K562 (cell line): ENCODE results near the gene MRPL52. TPM values are rescaled to one million over a fixed set of nuclear protein-coding genes. Genes with fewer than 3 reads are reported as not detected.

ENCODE experiments used
- ATF1 ChIP-seq, 2 experiments: fragments of 450-650 bp in 1 of 2; IDR thresholded peaks; 2 replicates each; pipeline ENCODE4 v1.6.1; 2016; ENCODE audit warnings: missing compliant biosample characterization in 1 of 2, missing genetic modification characterization in 1 of 2
- CBX8 ChIP-seq: fragments of 200-600 bp; sonication (generic); IDR thresholded peaks from 2 replicates; pipeline ENCODE4 v1.6.1; 2012; ENCODE audit warnings: borderline replicate concordance, mixed run types, low read depth, mild to moderate bottlenecking, moderate library complexity, mixed read lengths, low read length, control low read depth, inconsistent platforms; ENCODE audit not compliant: poor library complexity, severe bottlenecking; ENCODE audit errors: extremely low read depth
- HDAC1 ChIP-seq, 2 experiments: fragments of 450-650 bp; IDR thresholded peaks; 2 replicates each; pipeline ENCODE4 v1.6.1; 2016 to 2017; ENCODE audit warnings: inconsistent platforms in 1 of 2, mild to moderate bottlenecking in 1 of 2, moderate library complexity in 1 of 2
- KAT7 ChIP-seq: sonication (generic); formaldehyde crosslinking; IDR thresholded peaks from 2 replicates; pipeline ENCODE4 v1.8.0; 2022; ENCODE audit warnings: missing genetic modification reagents, mild to moderate bottlenecking, borderline replicate concordance
- LCOR ChIP-seq: sonication (generic); formaldehyde crosslinking; IDR thresholded peaks from 2 replicates; pipeline ENCODE4 v1.8.0; 2022; ENCODE audit warnings: mild to moderate bottlenecking, missing genetic modification reagents
- PHB2 ChIP-seq: fragments of 450-650 bp; IDR thresholded peaks from 2 replicates; pipeline ENCODE4 v1.6.1; 2017; ENCODE audit warnings: low read depth
- RBM22 ChIP-seq: fragments of 200-400 bp; formaldehyde crosslinking; IDR thresholded peaks from 2 replicates; pipeline ENCODE4 v1.6.1; 2018; ENCODE audit warnings: low read length, low read depth; ENCODE audit not compliant: poor library complexity, severe bottlenecking
- RBM39 ChIP-seq: fragments of 200-400 bp; formaldehyde crosslinking; optimal IDR thresholded peaks from 2 replicates; pipeline ENCODE3; 2018; ENCODE audit warnings: low read depth, low read length
- TEAD1 ChIP-seq, 2 experiments: fragments of 450-650 bp in 1 of 2; sonication (generic) in 1 of 2; formaldehyde crosslinking; IDR thresholded peaks; 2 replicates each; pipeline versions ENCODE4 v1.4.0 to v1.8.0; 2020 to 2022; ENCODE audit warnings: mild to moderate bottlenecking in 2 of 2, missing genetic modification reagents in 1 of 2
- ZNF184 ChIP-seq: sonication (generic); formaldehyde crosslinking; IDR thresholded peaks from 2 replicates; pipeline ENCODE4 v1.5.0; 2020; ENCODE audit warnings: missing genetic modification reagents
- ZNF253 ChIP-seq: fragments of 250-450 bp; sonication (Bioruptor Pico); conservative IDR thresholded peaks from 2 replicates; pipeline ENCODE4 v1.6.1; 2021; ENCODE audit warnings: mild to moderate bottlenecking
- polyA plus RNA-seq, 8 experiments: library from polyadenylated mRNA; depleted of rRNA in 4 of 8; stranded (reverse) in 5 of 8; unstranded in 3 of 8; fragments of >200 nt; fragmentation: Nextera tagmentation in 2 of 8; fragmentation: Illumina TruSeq in 1 of 8; extraction: Ambion mirVana in 2 of 8; extraction: Trizol in 1 of 8; gene quantifications; 2 replicates each; pipeline versions ENCODE4 v1.2.1 to v1.2.3, GENCODE V29; 2011 to 2014; ENCODE audit warnings: inconsistent platforms in 1 of 8, missing spikeins in 1 of 8
- total RNA-seq, 7 experiments: library from RNA; depleted of rRNA in 6 of 7; stranded (reverse); fragments of >200 nt in 6 of 7; fragmentation: Illumina TruSeq in 2 of 7; extraction: Trizol in 2 of 7; gene quantifications; 2 replicates each; pipeline versions ENCODE4 v1.2.1 to v1.2.3, GENCODE V29; 2011 to 2021; ENCODE audit warnings: low replicate concordance in 1 of 7
- TF ChIP-seq, protein P1 (sequence below), 2 experiments: fragments of 450-650 bp; formaldehyde crosslinking in 1 of 2; IDR thresholded peaks; 2 replicates each; pipeline versions ENCODE4 v1.4.0 to v1.6.1; 2014 to 2020; ENCODE audit warnings: mild to moderate bottlenecking in 2 of 2, borderline replicate concordance in 1 of 2, low read depth in 1 of 2
- TF ChIP-seq, protein P2 (sequence below): fragments of 250-450 bp; sonication (Bioruptor Pico); IDR thresholded peaks from 2 replicates; pipeline ENCODE4 v1.5.0; 2021; ENCODE audit warnings: mild to moderate bottlenecking, borderline replicate concordance
- TF ChIP-seq, protein P3 (sequence below): fragments of 250-450 bp; sonication (Bioruptor Pico); IDR thresholded peaks from 2 replicates; pipeline ENCODE4 v1.8.0; 2021; ENCODE audit warnings: borderline replicate concordance, mild to moderate bottlenecking, moderate library complexity; ENCODE audit not compliant: poor library complexity, severe bottlenecking

Gene MRPL52
- total and polyA plus RNA-seq, 9 of the 15 experiments (the other 6 are each of a cell fraction or from before 2014, with no cell fraction given), result 56.5 to 213 (median 168) TPM

DNA sequence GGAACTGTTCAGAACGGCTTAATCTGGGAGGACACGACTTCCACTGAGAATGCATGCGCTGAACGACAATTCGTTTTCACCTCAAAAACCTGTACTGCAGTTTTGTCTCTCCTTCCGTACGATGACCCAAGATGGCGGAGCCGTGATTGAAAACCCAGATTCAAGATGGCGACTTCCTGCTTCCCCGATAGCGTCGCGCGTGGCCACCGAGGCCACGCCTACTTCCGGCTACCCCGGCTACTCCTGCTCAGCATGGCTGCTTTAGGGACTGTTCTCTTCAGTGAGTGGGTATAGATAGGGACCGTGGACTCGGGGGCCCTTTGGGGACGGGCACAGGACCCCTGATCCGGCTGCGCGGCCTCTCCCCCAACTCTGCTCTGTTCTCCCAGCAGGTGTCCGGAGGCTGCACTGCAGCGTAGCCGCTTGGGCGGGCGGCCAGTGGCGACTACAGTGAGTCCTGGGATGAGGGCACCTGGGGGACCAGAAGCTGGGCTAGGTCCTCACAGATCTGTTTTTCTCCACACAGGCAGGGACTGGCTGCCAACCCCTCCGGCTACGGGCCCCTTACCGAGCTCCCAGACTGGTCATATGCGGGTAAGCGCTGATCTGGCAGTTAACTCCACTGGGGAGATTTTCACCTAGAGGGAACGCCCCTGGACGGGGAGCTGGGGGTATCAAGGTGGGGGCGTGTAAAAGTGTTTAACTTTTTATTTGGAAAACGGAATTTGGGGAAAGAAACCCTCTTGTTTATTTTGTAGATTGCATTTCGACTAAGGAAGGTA is at the start of gene MRPL52 (continued):
- TF ChIP-seq, protein P1, sequence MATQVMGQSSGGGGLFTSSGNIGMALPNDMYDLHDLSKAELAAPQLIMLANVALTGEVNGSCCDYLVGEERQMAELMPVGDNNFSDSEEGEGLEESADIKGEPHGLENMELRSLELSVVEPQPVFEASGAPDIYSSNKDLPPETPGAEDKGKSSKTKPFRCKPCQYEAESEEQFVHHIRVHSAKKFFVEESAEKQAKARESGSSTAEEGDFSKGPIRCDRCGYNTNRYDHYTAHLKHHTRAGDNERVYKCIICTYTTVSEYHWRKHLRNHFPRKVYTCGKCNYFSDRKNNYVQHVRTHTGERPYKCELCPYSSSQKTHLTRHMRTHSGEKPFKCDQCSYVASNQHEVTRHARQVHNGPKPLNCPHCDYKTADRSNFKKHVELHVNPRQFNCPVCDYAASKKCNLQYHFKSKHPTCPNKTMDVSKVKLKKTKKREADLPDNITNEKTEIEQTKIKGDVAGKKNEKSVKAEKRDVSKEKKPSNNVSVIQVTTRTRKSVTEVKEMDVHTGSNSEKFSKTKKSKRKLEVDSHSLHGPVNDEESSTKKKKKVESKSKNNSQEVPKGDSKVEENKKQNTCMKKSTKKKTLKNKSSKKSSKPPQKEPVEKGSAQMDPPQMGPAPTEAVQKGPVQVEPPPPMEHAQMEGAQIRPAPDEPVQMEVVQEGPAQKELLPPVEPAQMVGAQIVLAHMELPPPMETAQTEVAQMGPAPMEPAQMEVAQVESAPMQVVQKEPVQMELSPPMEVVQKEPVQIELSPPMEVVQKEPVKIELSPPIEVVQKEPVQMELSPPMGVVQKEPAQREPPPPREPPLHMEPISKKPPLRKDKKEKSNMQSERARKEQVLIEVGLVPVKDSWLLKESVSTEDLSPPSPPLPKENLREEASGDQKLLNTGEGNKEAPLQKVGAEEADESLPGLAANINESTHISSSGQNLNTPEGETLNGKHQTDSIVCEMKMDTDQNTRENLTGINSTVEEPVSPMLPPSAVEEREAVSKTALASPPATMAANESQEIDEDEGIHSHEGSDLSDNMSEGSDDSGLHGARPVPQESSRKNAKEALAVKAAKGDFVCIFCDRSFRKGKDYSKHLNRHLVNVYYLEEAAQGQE (IDR thresholded peaks at IDR 0.05; ENCODE audit: borderline replicate concordance), result no peak
- TF ChIP-seq, protein P1 (CRISPR knock-in tag; IDR thresholded peaks at IDR 0.05; ENCODE audit: low read depth), result no peak
- no peak for TF ChIP-seq LCOR (CRISPR knock-in tag)
- no peak for TF ChIP-seq CBX8
- peak in 1 of 2 experiments; percentile 55; a peak in 1 of 4 replicates for TF ChIP-seq TEAD1 (CRISPR knock-in tag; IDR thresholded peaks at IDR 0.05)
- no peak for TF ChIP-seq ZNF253 (CRISPR knock-in tag)
- no peak for TF ChIP-seq RBM22
- TF ChIP-seq, protein P2, sequence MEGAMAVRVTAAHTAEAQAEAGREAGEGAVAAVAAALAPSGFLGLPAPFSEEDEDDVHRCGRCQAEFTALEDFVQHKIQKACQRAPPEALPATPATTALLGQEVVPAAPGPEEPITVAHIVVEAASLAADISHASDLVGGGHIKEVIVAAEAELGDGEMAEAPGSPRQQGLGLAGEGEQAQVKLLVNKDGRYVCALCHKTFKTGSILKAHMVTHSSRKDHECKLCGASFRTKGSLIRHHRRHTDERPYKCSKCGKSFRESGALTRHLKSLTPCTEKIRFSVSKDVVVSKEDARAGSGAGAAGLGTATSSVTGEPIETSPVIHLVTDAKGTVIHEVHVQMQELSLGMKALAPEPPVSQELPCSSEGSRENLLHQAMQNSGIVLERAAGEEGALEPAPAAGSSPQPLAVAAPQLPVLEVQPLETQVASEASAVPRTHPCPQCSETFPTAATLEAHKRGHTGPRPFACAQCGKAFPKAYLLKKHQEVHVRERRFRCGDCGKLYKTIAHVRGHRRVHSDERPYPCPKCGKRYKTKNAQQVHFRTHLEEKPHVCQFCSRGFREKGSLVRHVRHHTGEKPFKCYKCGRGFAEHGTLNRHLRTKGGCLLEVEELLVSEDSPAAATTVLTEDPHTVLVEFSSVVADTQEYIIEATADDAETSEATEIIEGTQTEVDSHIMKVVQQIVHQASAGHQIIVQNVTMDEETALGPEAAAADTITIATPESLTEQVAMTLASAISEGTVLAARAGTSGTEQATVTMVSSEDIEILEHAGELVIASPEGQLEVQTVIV (CRISPR knock-in tag), result no peak
- TF ChIP-seq ATF1 (CRISPR knock-in tag; IDR thresholded peaks at IDR 0.05), result no peak
- peak; percentile 76 for TF ChIP-seq ATF1 (tag; IDR thresholded peaks at IDR 0.05)
- peak in 1 of 2 experiments; percentile 79; a peak in 2 of 4 replicates for TF ChIP-seq HDAC1 (IDR thresholded peaks at IDR 0.05)
- TF ChIP-seq ZNF184 (CRISPR knock-in tag), result no peak
- TF ChIP-seq KAT7, result 0 out of 2 replicates have a peak, but pooled peaks have one; percentile 25
- TF ChIP-seq PHB2, result no peak
- TF ChIP-seq, protein P3, sequence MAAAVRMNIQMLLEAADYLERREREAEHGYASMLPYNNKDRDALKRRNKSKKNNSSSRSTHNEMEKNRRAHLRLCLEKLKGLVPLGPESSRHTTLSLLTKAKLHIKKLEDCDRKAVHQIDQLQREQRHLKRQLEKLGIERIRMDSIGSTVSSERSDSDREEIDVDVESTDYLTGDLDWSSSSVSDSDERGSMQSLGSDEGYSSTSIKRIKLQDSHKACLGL (CRISPR knock-in tag), result no peak
- no peak for TF ChIP-seq RBM39
